Liver (tissue), 3 donors: ENCODE data around the gene NUP214.

Experiments used
- CTCF ChIP-seq: fragments of 150-350 bp; IDR thresholded peaks from 2 replicates; pipeline ENCODE4 v1.5.1; 2017; ENCODE audit warnings: improper control_type of control experiment, low read depth, low read length; ENCODE audit not compliant: missing input control
- REST ChIP-seq: IDR thresholded peaks from 2 replicates; pipeline ENCODE4 v1.6.1; 2016; ENCODE audit warnings: antibody characterized with exemption, mild to moderate bottlenecking
- TAF1 ChIP-seq: conservative IDR thresholded peaks from 2 replicates; pipeline ENCODE4 v1.6.1; 2016; ENCODE audit warnings: antibody characterized with exemption, mild to moderate bottlenecking
- donor health status: healthy.
- donor health status: healthy.

GRCh38 chr9:131119600-131119999, 5.8 kb upstream of the NUP214 start:
- TF ChIP-seq CTCF = no peak
- TF ChIP-seq TAF1 = no peak
- TF ChIP-seq REST = no peak
